T1000 (cell line): Measurements from ENCODE around the gene ZNF827.

Source experiments
- DNase-seq: peaks from one replicate; lab custom pipeline; 2025; ENCODE audit warnings: mixed read lengths; lab: John Stamatoyannopoulos, UW

Gene ZNF827

GRCh38 chr4:145792429-145792828 is 146.2 kb downstream of the ZNF827 start:
- DNase-seq = no peak

GRCh38 chr4:145791988-145792387 is 146.6 kb downstream of the ZNF827 start:
- DNase-seq = no peak

GRCh38 chr4:145788755-145789154 is 149.9 kb downstream of the ZNF827 start:
- DNase-seq = no peak

GRCh38 chr4:145786830-145787229 is 151.8 kb downstream of the ZNF827 start:
- DNase-seq = no peak

- DNase-seq = no peak
These were observed 152.4 kb downstream of the ZNF827 start for GRCh38 chr4:145786261-145786660.

- DNase-seq = no peak
These were observed 153.1 kb downstream of the ZNF827 start for GRCh38 chr4:145785391-145786008.

GRCh38 chr4:145784036-145784435 is 154.6 kb downstream of the ZNF827 start:
- DNase-seq = no peak

GRCh38 chr4:145782756-145783155 is 155.9 kb downstream of the ZNF827 start:
- DNase-seq = no peak

- DNase-seq = no peak
These were observed 157.3 kb downstream of the ZNF827 start for GRCh38 chr4:145781351-145781750.

- no peak for DNase-seq
These were observed 159.3 kb downstream of the ZNF827 start for GRCh38 chr4:145779319-145779801.

- no peak for DNase-seq
These were observed 162.4 kb downstream of the ZNF827 start for GRCh38 chr4:145776208-145776607.

GRCh38 chr4:145775406-145775805 is 163.2 kb downstream of the ZNF827 start:
- DNase-seq = no peak

GRCh38 chr4:145774473-145774872 is 164.2 kb downstream of the ZNF827 start:
- DNase-seq = no peak

GRCh38 chr4:145773581-145774234 is 164.9 kb downstream of the ZNF827 start:
- DNase-seq = no peak

- DNase-seq = no peak
These were observed 166.3 kb downstream of the ZNF827 start for GRCh38 chr4:145772347-145772746.

GRCh38 chr4:145770124-145770523 is 168.5 kb downstream of the ZNF827 start:
- no peak for DNase-seq

- DNase-seq = no peak
These were observed 169.1 kb downstream of the ZNF827 start for GRCh38 chr4:145769450-145770037.

GRCh38 chr4:145766273-145766672 is 172.3 kb downstream of the ZNF827 start:
- no peak for DNase-seq

- no peak for DNase-seq
These were observed 175.2 kb downstream of the ZNF827 start for GRCh38 chr4:145763399-145763798.

GRCh38 chr4:145762719-145763118 is 175.9 kb downstream of the ZNF827 start:
- no peak for DNase-seq

GRCh38 chr4:145760961-145761929 is 177.4 kb downstream of the ZNF827 start:
- no peak for DNase-seq

- DNase-seq = no peak
These were observed 178.4 kb downstream of the ZNF827 start for GRCh38 chr4:145760176-145760575.
